NT2/D1 (cell line): Measurements from ENCODE around the gene TTLL5.

Experiments
- DNase-seq: peaks from one replicate; pipeline ENCODE4 v3.0.0-alpha.2; 2011; ENCODE audit warnings: low read depth, low spot score
- H3K27me3 ChIP-seq: 2 replicates; pipeline ENCODE4 v1.6.0; 2011; ENCODE audit warnings: mild to moderate bottlenecking; ENCODE audit not compliant: insufficient read length, insufficient read depth
- H3K36me3 ChIP-seq: 2 replicates; pipeline ENCODE4 v1.6.1; 2011; ENCODE audit warnings: mild to moderate bottlenecking, low read length, mixed read lengths; ENCODE audit not compliant: insufficient read depth, insufficient read length
- H3K4me1 ChIP-seq: 2 replicates; pipeline ENCODE4 v1.5.1; 2011; ENCODE audit not compliant: insufficient read depth, insufficient read length
- H3K4me3 ChIP-seq: 2 replicates; pipeline ENCODE4 v1.5.1; 2011; ENCODE audit warnings: low read depth; ENCODE audit not compliant: insufficient read length
- H3K9ac ChIP-seq: 2 replicates; pipeline ENCODE4 v1.6.0; 2011; ENCODE audit warnings: low read depth; ENCODE audit not compliant: insufficient read length
- H3K9me3 ChIP-seq: 2 replicates; pipeline ENCODE4 v1.5.1; 2011; ENCODE audit warnings: mild to moderate bottlenecking, low read length; ENCODE audit not compliant: insufficient read depth
- SUZ12 ChIP-seq: IDR thresholded peaks from 2 replicates; pipeline ENCODE4 v1.6.1; 2011; ENCODE audit not compliant: insufficient read length, insufficient read depth; ENCODE audit errors: extremely low read depth
- YY1 ChIP-seq: IDR thresholded peaks from 2 replicates; pipeline ENCODE4 v1.6.1; 2011; ENCODE audit not compliant: insufficient read length, insufficient read depth
- ZNF274 ChIP-seq: IDR thresholded peaks from 2 replicates; pipeline ENCODE4 v1.6.1; 2011; ENCODE audit warnings: mild to moderate bottlenecking, low read depth, low read length

Gene TTLL5

GRCh38 chr14:75702122-75702521, 41.1 kb downstream of the TTLL5 start:
- TF ChIP-seq SUZ12: no peak
- TF ChIP-seq ZNF274: no peak
- TF ChIP-seq YY1: no peak
- Histone ChIP-seq H3K36me3 (peaks cover 57% of the 10 kb centered on the region), H3K4me3 (no peak overlapping the region), H3K9me3 (no peaks in the 10 kb centered on the region), H3K4me1 (no peaks in the 10 kb centered on the region), H3K9ac (no peak overlapping the region), H3K27me3 (no peaks in the 10 kb centered on the region)
- DNase-seq: no peak

DNA sequence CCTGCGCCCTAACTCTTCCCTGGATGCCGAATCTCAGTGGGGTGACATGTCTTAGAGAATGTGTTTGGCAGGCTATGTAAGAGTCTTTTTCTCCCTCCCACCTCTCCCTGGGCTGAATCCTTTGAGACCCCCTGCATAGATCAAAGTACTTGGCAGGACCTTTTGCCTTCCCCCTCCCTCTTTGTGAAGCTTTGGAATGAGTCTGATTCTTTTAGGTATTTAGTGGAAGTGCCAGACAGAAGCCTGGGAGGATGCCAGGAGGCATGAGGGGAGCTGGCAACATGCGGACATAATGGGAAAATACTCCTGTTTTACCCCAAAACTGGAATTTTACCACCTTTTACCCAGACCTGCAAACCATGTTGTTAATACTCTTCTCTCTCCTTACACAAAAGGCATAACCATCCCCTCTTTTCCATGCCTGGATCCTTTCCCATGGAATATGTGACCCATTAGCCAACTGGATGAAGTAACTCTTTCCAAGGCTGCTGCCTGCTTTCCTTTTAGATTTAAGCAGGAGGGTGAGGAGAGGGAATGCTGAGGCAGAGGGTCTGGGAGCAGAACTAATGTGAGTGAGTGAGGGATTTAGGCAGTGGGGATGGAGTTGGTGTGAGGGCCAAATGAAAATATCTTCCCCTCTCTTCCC, 41.7 kb downstream of the TTLL5 start:
- Histone ChIP-seq H3K9ac (no peak overlapping the region), H3K27me3 (no peaks in the 10 kb centered on the region), H3K4me3 (no peak overlapping the region), H3K36me3 (peaks cover 56% of the 10 kb centered on the region), H3K4me1 (no peaks in the 10 kb centered on the region), H3K9me3 (no peaks in the 10 kb centered on the region)
- no peak for DNase-seq
- TF ChIP-seq ZNF274 (no peak), YY1 (no peak), SUZ12 (no peak)

- DNase-seq: no peak
- Histone ChIP-seq H3K36me3 (peaks cover 57% of the 10 kb centered on the region), H3K4me1 (no peaks in the 10 kb centered on the region), H3K9ac (no peak overlapping the region), H3K9me3 (no peaks in the 10 kb centered on the region), H3K27me3 (no peaks in the 10 kb centered on the region), H3K4me3 (no peak overlapping the region)
- TF ChIP-seq SUZ12 (no peak), YY1 (no peak), ZNF274 (no peak)
Observed at GRCh38 chr14:75703467-75703866, 42.4 kb downstream of the TTLL5 start.

GRCh38 chr14:75705014-75705413, 44.0 kb downstream of the TTLL5 start:
- H3K9ac ChIP-seq: no peak overlapping the region
- no peak for DNase-seq
- TF ChIP-seq SUZ12: no peak
- no peak for TF ChIP-seq ZNF274
- TF ChIP-seq YY1: no peak
- H3K4me3 ChIP-seq: no peak overlapping the region
- no peaks in the 10 kb centered on the region for H3K9me3 ChIP-seq
- H3K4me1 ChIP-seq: no peaks in the 10 kb centered on the region
- H3K27me3 ChIP-seq: no peaks in the 10 kb centered on the region
- H3K36me3 ChIP-seq: peaks cover 46% of the 10 kb centered on the region

DNA sequence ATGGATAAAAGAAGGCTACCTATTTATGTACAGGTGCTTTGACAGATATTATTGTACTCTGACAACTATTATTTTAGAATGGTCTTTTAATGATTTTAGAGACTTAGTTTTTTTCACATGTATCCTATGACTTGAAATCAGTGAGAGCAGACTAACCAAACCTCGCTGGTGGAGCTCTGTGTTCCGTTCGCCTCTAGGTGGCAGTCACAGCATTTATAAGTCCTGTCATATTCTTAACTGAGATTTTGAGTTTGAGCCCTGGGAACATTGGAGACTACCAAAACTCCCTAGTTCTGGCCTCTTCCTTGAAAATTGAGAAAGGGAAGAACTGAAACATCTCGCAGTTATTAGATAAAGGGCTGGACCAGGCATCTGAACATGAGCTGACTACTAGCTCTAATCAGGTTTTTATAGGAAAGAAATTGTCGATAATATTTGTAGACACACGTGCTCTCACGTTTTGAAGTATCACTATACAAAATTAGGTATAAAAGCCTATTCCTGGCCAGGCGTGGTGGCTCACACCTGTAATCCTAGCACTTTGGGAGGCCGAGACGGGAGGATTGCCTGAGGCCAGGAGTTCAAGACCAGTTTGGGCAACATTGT, 48.3 kb downstream of the TTLL5 start:
- no peak overlapping the region for H3K9ac ChIP-seq
- H3K4me3 ChIP-seq: no peak overlapping the region
- peak; percentile 52 for DNase-seq
- no peaks in the 10 kb centered on the region for H3K9me3 ChIP-seq
- H3K27me3 ChIP-seq: no peaks in the 10 kb centered on the region
- H3K36me3 ChIP-seq: peaks cover 22% of the 10 kb centered on the region
- no peaks in the 10 kb centered on the region for H3K4me1 ChIP-seq
- TF ChIP-seq YY1 (no peak), SUZ12 (no peak), ZNF274 (no peak)

GRCh38 chr14:75711105-75711795, 50.2 kb downstream of the TTLL5 start:
- H3K4me3 ChIP-seq: no peak overlapping the region
- TF ChIP-seq SUZ12 (no peak), YY1 (no peak), ZNF274 (no peak)
- peak; percentile 16 for DNase-seq
- H3K9me3 ChIP-seq: no peaks in the 10 kb centered on the region
- no peaks in the 10 kb centered on the region for H3K27me3 ChIP-seq
- no peaks in the 10 kb centered on the region for H3K4me1 ChIP-seq
- H3K9ac ChIP-seq: peak overlapping the region; percentile 36
- peaks cover 10% of the 10 kb centered on the region for H3K36me3 ChIP-seq

DNA sequence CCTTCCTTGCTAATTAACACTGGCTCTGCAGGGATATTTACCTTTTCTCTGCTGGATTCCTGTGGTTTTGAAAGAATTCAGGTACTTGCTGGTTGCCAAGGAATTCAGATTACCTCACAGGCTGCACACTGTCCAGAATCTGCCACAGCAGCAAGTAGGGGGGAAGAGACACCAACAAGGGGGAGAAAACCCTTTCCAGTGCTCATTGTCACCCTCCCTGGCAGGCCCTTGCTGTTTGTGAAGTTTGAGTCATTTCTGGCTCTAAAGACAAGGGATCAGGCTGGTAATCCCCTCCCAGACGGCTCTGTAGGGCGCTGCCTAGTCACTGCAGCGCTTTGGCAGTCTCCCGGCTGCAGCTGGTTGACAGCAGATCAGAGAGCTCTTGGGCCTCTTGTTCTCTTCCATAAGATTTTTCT, 50.8 kb downstream of the TTLL5 start:
- Histone ChIP-seq H3K4me3 (no peak overlapping the region), H3K9me3 (no peaks in the 10 kb centered on the region), H3K9ac (peak overlapping the region; percentile 18), H3K27me3 (no peaks in the 10 kb centered on the region), H3K36me3 (peaks cover 10% of the 10 kb centered on the region), H3K4me1 (no peaks in the 10 kb centered on the region)
- TF ChIP-seq YY1 (no peak), ZNF274 (no peak), SUZ12 (no peak)
- peak; percentile 40 for DNase-seq
